KMS-11 (cell line): ENCODE results near the gene LHX4.

Source experiments
- H2AFZ ChIP-seq: fragments of 200-600 bp; sonication (generic); 2 replicates; pipeline ENCODE4 v1.6.1; 2016; ENCODE audit warnings: antibody characterized with exemption, mixed run types, low read depth
- H3K27ac ChIP-seq: fragments of 200-600 bp; sonication (generic); 2 replicates; pipeline ENCODE4 v1.6.1; 2016; ENCODE audit warnings: mild to moderate bottlenecking, mixed run types
- H3K27me3 ChIP-seq: fragments of 200-600 bp; sonication (generic); 2 replicates; pipeline ENCODE4 v1.6.1; 2017; ENCODE audit warnings: mild to moderate bottlenecking, low read depth, mixed run types, moderate library complexity; ENCODE audit not compliant: insufficient read depth
- H3K36me3 ChIP-seq: fragments of 200-600 bp; sonication (generic); 2 replicates; pipeline ENCODE4 v1.6.1; 2017; ENCODE audit warnings: mild to moderate bottlenecking, mixed run types; ENCODE audit not compliant: insufficient read depth
- H3K4me1 ChIP-seq: fragments of 200-600 bp; sonication (generic); 2 replicates; pipeline ENCODE4 v1.6.1; 2016; ENCODE audit warnings: mild to moderate bottlenecking, low read depth, mixed run types; ENCODE audit not compliant: poor library complexity, severe bottlenecking
- H3K4me2 ChIP-seq: fragments of 200-600 bp; sonication (generic); 2 replicates; pipeline ENCODE4 v1.7.0; 2016; ENCODE audit warnings: mild to moderate bottlenecking, mixed run types
- H3K4me3 ChIP-seq: fragments of 200-600 bp; sonication (generic); IDR thresholded peaks from 2 replicates; pipeline ENCODE4 v1.6.1; 2017; ENCODE audit warnings: low read depth, low read length, mixed read lengths; ENCODE audit not compliant: insufficient read depth
- H3K79me2 ChIP-seq: fragments of 200-600 bp; sonication (generic); 2 replicates; pipeline ENCODE4 v1.6.1; 2016; ENCODE audit warnings: low read depth, mixed run types; ENCODE audit not compliant: insufficient read depth
- H3K9ac ChIP-seq: fragments of 200-600 bp; sonication (generic); 2 replicates; pipeline ENCODE4 v1.6.1; 2016; ENCODE audit warnings: mild to moderate bottlenecking, mixed run types
- H4K20me1 ChIP-seq: fragments of 200-600 bp; sonication (generic); 2 replicates; pipeline ENCODE4 v1.6.1; 2016; ENCODE audit warnings: mild to moderate bottlenecking, mixed run types; ENCODE audit not compliant: insufficient read depth
- CTCF ChIP-seq: fragments of 200-600 bp; sonication (generic); conservative IDR thresholded peaks from 2 replicates; pipeline ENCODE4 v1.6.1; 2017; ENCODE audit warnings: low read depth, mild to moderate bottlenecking, antibody characterized with exemption, low read length, moderate library complexity, mixed read lengths

The LHX4 gene

GRCh38 chr1:180291004-180291403, 60.9 kb downstream of the LHX4 start:
- no peaks in the 10 kb centered on the region for H3K79me2 ChIP-seq
- no peaks in the 10 kb centered on the region for H3K27me3 ChIP-seq
- no peak overlapping the region for H3K27ac ChIP-seq
- H2AFZ ChIP-seq, result no peak overlapping the region
- H3K36me3 ChIP-seq, result no peaks in the 10 kb centered on the region
- TF ChIP-seq CTCF, result no peak
- H3K9ac ChIP-seq, result no peak overlapping the region
- no peak overlapping the region for H3K4me2 ChIP-seq
- peaks cover 37% of the 10 kb centered on the region for H3K4me1 ChIP-seq
- no peaks in the 10 kb centered on the region; the same call in 1 of the 2 replicates for H4K20me1 ChIP-seq
- H3K4me3 ChIP-seq, result no peak overlapping the region

GRCh38 chr1:180294711-180295110, 64.6 kb downstream of the LHX4 start:
- H2AFZ ChIP-seq, result no peak overlapping the region
- TF ChIP-seq CTCF, result no peak
- no peaks in the 10 kb centered on the region for H3K27me3 ChIP-seq
- no peak overlapping the region for H3K9ac ChIP-seq
- no peak overlapping the region for H3K27ac ChIP-seq
- no peaks in the 10 kb centered on the region for H3K36me3 ChIP-seq
- H3K4me1 ChIP-seq, result peaks cover 16% of the 10 kb centered on the region
- no peaks in the 10 kb centered on the region for H3K79me2 ChIP-seq
- no peak overlapping the region for H3K4me3 ChIP-seq
- H4K20me1 ChIP-seq, result no peaks in the 10 kb centered on the region
- H3K4me2 ChIP-seq, result no peak overlapping the region

- Histone ChIP-seq H4K20me1 (no peaks in the 10 kb centered on the region), H3K4me1 (peaks cover 14% of the 10 kb centered on the region), H3K4me2 (no peak overlapping the region), H3K36me3 (no peaks in the 10 kb centered on the region), H3K9ac (no peak overlapping the region), H3K4me3 (no peak overlapping the region), H2AFZ (no peak overlapping the region), H3K27ac (no peak overlapping the region), H3K79me2 (no peaks in the 10 kb centered on the region), H3K27me3 (no peaks in the 10 kb centered on the region)
- TF ChIP-seq CTCF, result no peak
Observed at GRCh38 chr1:180295999-180296398, 65.9 kb downstream of the LHX4 start.

GRCh38 chr1:180299479-180300221, 69.6 kb downstream of the LHX4 start:
- no peak overlapping the region for H3K4me2 ChIP-seq
- TF ChIP-seq CTCF, result no peak
- no peaks in the 10 kb centered on the region for H4K20me1 ChIP-seq
- no peak overlapping the region for H3K27ac ChIP-seq
- no peak overlapping the region for H2AFZ ChIP-seq
- no peak overlapping the region for H3K4me3 ChIP-seq
- H3K9ac ChIP-seq, result no peak overlapping the region
- no peaks in the 10 kb centered on the region for H3K36me3 ChIP-seq
- no peaks in the 10 kb centered on the region for H3K4me1 ChIP-seq
- H3K27me3 ChIP-seq, result no peaks in the 10 kb centered on the region
- no peaks in the 10 kb centered on the region for H3K79me2 ChIP-seq
